DOHH2 (cell line): ENCODE data around the gene GALNT9.

Source experiments
- EZH2phosphoT487 ChIP-seq: fragments of 200-600 bp; sonication (generic); IDR thresholded peaks from 2 replicates; pipeline ENCODE4 v1.6.1; 2017; ENCODE audit warnings: borderline replicate concordance, mild to moderate bottlenecking, antibody characterized with exemption, low read length, moderate library complexity, mixed read lengths
- TF ChIP-seq, protein P1 (sequence below): fragments of 200-600 bp; sonication (generic); IDR thresholded peaks from one replicate; pipeline ENCODE4 v1.5.1; 2014; ENCODE audit warnings: antibody characterized with exemption, mild to moderate bottlenecking, low read depth, low read length; ENCODE audit not compliant: poor library complexity, severe bottlenecking

DNA sequence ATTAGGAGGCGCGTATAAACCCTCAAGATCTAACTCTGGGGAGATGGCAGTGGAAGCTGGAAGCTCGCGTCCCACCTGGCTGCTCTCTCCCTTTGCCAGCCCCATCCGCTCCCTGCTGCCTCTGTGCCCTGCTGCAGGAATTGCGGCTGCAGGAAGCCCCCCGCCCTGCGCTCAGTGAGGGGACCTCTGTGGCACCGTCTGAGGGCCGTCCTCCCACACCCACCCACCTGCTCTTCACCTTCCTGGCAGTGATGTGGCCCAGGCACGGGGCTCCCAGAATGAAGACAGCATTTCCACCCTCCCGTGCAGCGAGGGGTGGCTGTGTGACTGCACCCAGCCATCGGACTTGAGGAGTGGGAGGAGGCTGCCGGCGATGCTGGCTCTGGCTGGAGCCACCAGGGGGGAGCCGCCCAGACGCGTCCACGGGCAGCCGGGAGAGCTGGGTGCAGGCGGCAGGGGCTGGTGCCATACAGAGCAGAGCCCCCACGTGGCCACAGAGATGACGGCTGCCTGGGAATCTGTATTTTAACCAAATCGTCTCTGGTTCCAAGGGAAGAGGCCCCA is 28.3 kb upstream of the GALNT9 start:
- TF ChIP-seq EZH2phosphoT487 = no peak
- TF ChIP-seq, protein P1, sequence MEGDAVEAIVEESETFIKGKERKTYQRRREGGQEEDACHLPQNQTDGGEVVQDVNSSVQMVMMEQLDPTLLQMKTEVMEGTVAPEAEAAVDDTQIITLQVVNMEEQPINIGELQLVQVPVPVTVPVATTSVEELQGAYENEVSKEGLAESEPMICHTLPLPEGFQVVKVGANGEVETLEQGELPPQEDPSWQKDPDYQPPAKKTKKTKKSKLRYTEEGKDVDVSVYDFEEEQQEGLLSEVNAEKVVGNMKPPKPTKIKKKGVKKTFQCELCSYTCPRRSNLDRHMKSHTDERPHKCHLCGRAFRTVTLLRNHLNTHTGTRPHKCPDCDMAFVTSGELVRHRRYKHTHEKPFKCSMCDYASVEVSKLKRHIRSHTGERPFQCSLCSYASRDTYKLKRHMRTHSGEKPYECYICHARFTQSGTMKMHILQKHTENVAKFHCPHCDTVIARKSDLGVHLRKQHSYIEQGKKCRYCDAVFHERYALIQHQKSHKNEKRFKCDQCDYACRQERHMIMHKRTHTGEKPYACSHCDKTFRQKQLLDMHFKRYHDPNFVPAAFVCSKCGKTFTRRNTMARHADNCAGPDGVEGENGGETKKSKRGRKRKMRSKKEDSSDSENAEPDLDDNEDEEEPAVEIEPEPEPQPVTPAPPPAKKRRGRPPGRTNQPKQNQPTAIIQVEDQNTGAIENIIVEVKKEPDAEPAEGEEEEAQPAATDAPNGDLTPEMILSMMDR = no peak
